HUES64 (cell line): ENCODE results near the gene ZNF343.

Source experiments
- H3K27ac ChIP-seq: 2 replicates; pipeline ENCODE4 v1.7.0; 2013; ENCODE audit warnings: low read depth, low read length, inconsistent platforms
- H3K27me3 ChIP-seq: 2 replicates; pipeline ENCODE4 v1.6.1; 2013; ENCODE audit warnings: mild to moderate bottlenecking, low read length; ENCODE audit not compliant: insufficient read depth
- H3K36me3 ChIP-seq: 2 replicates; pipeline ENCODE4 v1.6.1; 2013; ENCODE audit warnings: mild to moderate bottlenecking, low read length; ENCODE audit not compliant: insufficient read depth
- H3K4me1 ChIP-seq: 2 replicates; pipeline ENCODE4 v1.6.1; 2013; ENCODE audit warnings: mild to moderate bottlenecking, low read length, moderate library complexity; ENCODE audit not compliant: insufficient read depth
- H3K4me3 ChIP-seq: 2 replicates; pipeline ENCODE4 v1.5.1; 2013; ENCODE audit warnings: mild to moderate bottlenecking, low read length, moderate library complexity
- H3K9ac ChIP-seq: 2 replicates; pipeline ENCODE4 v1.6.1; 2013; ENCODE audit warnings: mild to moderate bottlenecking, low read depth, low read length
- H3K9me3 ChIP-seq: 2 replicates; pipeline ENCODE4 v1.6.1; 2013; ENCODE audit warnings: low read depth, low read length; ENCODE audit not compliant: insufficient read depth
- WGBS: fragments of 150-250, 120-280 bp; methylation state at CpG from one replicate; pipeline ENCODE4 v1.1.7; 2013; ENCODE audit warnings: missing lambda C conversion rate; 5-methylcytosine and 5-hydroxymethylcytosine counted together

ZNF343 gene

GRCh38 chr20:2453792-2454191, 54.9 kb downstream of the ZNF343 start:
- Histone ChIP-seq H3K36me3 (peaks cover 4% of the 10 kb centered on the region; the same call in 1 of the 2 replicates), H3K27ac (no peak overlapping the region), H3K27me3 (no peaks in the 10 kb centered on the region), H3K9me3 (no peaks in the 10 kb centered on the region), H3K4me1 (no peaks in the 10 kb centered on the region), H3K9ac (no peak overlapping the region), H3K4me3 (no peak overlapping the region)
- 80% methylated on average over 3 of the region's 3 CpGs for WGBS

DNA sequence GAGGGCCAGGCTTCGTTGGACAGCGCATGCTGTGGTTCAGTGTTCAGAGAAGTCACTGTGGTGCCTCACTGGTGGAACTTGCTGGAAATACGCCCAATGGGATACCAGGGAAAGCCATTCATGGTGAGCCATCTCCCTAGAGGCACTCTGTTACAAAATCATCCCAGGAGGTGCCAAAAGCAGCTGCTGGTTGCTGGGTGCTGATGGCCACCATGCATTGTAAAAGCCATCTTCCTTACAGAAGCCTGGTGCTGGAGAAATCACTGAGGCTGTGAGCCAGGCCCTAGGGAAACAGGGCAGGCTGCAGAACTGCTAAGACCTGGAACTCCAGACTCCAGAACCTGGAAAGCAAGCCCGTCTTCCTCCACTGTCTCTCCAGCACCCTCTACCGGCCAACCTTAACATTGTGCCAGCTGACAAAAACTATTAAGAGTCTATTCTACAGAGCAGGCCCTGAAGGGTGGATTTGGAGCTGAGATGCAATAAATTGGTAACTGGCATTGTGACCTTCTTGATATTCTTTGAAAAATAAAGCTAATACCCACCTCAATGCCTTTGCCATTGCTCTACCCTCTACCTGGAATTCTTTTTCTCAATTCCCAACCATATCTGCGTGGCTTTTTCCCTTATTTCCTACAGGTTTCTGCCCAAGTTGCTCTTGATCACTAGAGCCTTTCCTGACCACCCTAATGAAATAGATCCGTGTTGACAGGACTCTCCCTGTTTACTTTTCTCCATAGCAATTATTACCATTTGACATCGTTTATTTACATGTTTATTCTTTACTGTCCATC, 56.6 kb downstream of the ZNF343 start:
- H3K4me3 ChIP-seq = no peak overlapping the region
- H3K9ac ChIP-seq = no peak overlapping the region
- H3K36me3 ChIP-seq = no peaks in the 10 kb centered on the region
- no peaks in the 10 kb centered on the region for H3K9me3 ChIP-seq
- no peak overlapping the region for H3K27ac ChIP-seq
- no peaks in the 10 kb centered on the region for H3K27me3 ChIP-seq
- WGBS = 62% methylated on average over 8 of the region's 8 CpGs
- no peaks in the 10 kb centered on the region for H3K4me1 ChIP-seq

DNA sequence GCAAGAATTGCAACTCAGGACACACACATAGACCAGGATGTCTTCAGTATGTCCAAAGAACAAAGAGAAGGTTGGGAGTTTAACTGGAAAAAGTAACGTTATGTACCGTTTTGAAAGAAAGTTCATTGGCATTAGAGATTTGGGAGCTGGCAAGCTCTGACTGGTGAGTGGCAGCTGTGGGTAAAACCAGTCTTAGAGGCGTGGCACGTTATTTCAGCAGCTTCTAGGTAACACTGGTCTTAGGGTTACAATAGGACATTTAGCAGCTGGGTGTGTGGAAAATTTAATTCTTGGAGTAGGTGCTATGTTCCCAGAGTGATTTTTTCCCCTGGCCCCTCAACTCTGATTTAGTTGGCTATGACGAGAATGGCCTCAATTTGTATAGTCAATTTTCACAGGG, 57.3 kb downstream of the ZNF343 start:
- 95% methylated on average over 5 of the region's 5 CpGs for WGBS
- H3K9me3 ChIP-seq = no peaks in the 10 kb centered on the region
- H3K27ac ChIP-seq = no peak overlapping the region
- H3K36me3 ChIP-seq = no peaks in the 10 kb centered on the region
- no peak overlapping the region for H3K9ac ChIP-seq
- H3K27me3 ChIP-seq = no peaks in the 10 kb centered on the region
- H3K4me3 ChIP-seq = no peak overlapping the region
- no peaks in the 10 kb centered on the region for H3K4me1 ChIP-seq

DNA sequence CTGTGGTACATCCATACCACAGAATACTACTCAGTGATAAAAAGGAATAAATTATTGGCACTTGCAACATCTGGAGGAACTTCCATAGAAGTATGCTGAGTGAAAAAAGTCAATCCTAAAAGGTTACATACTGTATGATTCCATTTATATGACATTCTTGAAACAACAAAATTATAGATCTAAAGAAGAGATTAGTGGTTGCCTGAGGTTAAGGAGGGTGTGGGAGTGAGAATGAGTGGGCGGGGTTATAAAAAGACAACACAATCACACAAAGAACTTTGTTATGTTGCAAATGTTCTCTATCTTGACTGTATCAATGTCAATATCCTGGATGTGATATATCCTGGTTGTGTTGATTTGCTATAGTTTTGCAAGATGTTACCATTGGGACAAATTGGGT, 59.3 kb downstream of the ZNF343 start:
- Histone ChIP-seq H3K36me3 (no peaks in the 10 kb centered on the region), H3K4me3 (no peak overlapping the region), H3K9me3 (no peaks in the 10 kb centered on the region), H3K27ac (no peak overlapping the region), H3K27me3 (no peaks in the 10 kb centered on the region), H3K4me1 (no peaks in the 10 kb centered on the region), H3K9ac (no peak overlapping the region)
- no CpG with 5 or more reads among the region's 1 CpG for WGBS

GRCh38 chr20:2446845-2447244, 61.9 kb downstream of the ZNF343 start:
- WGBS = 71% methylated on average over 4 of the region's 4 CpGs

More at GRCh38 chr20:2446845-2447244, 61.9 kb downstream of the ZNF343 start:
- Histone ChIP-seq H3K9me3 (no peaks in the 10 kb centered on the region), H3K27me3 (no peaks in the 10 kb centered on the region), H3K4me3 (no peak overlapping the region), H3K36me3 (no peaks in the 10 kb centered on the region), H3K9ac (no peak overlapping the region), H3K4me1 (no peaks in the 10 kb centered on the region), H3K27ac (no peak overlapping the region)
